SKM-1 treated with dmso at 0.1 percent for 144 hours (cell line): ENCODE results near the gene ADAM12.

Experiments used
- DNase-seq: peaks from one replicate; lab custom pipeline; 2025; ENCODE audit not compliant: unreplicated experiment; lab: John Stamatoyannopoulos, UW

ADAM12 gene

DNA sequence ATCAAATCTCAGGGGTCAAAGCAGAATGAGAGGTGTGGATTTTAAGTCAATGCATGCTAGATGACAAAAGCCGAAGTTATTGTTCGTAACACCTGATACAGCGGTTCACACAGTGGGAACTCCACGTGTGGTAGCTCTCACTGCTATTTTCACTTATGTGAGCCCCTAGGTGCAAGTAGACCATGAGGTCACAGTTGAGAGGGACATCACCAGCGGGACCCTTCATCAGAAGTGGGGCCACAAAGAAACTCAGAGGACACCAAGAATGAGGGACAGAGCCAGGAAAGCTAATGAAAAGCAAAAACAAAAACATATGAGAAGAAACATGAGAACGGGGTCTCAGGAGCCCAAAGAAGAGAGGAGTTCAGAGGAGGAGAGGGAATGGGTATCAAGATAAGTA, 63.5 kb downstream of the ADAM12 start:
- DNase-seq, result no peak

DNA sequence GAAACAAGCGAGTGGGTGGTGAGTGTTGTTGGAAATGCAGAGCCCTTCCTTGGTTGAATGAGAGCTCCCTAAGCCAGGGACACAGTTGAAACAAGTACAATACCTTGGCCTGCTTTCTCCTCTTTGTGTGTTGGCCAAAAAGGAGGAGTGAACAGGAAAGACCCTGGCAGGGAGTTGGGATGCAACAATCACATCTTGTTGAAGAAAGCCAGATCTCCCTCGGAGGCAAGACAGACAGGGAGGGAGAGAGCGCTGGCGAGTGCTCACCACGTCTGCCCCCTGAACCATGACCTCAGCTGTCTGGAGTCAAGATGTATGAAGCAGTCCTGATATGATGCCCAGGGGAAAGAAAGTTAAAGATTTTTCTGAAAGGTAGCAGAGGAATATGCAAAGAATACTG, 66.8 kb downstream of the ADAM12 start:
- DNase-seq, result no peak

DNA sequence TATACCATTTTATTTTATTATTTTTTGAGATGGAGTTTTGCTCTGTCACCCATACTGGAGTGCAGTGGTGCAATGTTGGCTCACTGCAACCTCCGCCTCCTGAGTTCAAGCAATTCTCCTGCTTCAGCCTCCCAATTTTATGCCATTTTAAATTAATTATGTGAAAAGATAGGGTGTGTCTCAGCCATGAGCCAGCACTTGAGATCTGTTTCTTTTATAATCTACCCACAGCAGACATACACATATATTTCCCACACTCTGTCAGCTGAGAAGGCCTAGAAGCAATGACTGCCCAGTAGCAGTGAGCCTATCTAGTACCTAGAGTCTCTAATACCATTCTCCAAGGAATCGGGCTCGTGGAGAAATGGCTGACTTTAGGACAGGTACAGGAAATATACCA, 70.5 kb downstream of the ADAM12 start:
- no peak for DNase-seq

DNA sequence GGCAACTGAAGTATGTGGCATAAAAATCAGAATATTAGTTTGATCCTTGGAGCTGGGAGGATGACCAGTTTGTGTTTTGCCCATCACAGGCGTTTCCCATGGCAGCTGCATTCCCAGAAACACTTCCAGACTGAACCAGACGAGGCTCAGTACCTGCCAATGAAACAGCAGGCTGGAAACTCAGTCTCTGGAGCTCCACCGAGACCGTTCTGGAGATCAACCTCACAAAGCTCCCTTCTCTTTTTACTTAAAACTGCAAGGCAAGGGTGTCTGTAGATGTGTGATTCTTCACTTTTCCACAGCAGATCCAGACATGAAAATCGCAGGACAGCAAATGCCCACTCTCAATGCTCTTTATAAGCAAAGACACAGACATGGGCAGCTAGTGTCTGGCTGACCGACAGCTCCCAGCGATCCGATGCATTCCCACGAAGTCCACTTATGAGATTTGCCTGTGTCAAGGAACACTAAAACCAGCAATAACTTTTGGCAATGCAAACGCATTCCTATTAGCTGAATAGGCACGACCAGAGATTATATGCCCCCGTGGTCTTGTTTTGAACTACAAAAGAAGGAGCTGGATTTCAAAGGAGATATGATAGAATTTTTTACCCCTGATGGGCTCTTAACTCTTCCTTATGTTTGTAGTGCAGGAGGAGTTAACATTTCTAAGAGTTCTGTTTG, 72.6 kb downstream of the ADAM12 start:
- DNase-seq, result no peak

DNA sequence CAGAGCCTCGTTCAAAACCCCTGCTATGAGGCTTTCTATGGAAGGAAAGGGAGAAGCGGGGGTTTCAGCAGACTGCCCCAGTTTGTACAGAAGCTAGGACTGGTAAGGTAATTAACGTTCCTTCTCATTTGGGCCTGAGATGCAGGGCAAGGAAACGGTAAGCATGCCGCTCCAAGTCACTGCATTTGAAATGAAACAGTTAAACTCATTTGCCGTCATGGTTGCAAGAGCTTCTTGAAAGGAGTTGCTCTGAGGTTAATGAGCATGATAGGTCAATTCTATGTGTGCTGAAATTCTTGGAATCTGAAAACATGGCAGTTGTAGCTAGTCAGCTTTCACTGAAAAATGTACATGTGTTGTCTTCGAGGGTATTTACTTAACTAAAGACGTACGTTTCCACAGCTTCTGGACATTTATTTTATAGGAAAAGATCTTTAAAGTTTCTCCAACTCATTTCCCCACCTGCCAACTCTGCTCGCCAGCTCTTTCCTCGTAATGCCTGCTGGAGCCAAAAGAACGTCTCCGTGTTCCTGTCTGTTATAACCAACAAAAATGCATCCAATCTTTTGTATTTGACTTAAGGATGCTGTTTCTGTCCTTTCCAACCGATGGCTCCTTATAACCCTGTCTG, 73.3 kb downstream of the ADAM12 start:
- no peak for DNase-seq

DNA sequence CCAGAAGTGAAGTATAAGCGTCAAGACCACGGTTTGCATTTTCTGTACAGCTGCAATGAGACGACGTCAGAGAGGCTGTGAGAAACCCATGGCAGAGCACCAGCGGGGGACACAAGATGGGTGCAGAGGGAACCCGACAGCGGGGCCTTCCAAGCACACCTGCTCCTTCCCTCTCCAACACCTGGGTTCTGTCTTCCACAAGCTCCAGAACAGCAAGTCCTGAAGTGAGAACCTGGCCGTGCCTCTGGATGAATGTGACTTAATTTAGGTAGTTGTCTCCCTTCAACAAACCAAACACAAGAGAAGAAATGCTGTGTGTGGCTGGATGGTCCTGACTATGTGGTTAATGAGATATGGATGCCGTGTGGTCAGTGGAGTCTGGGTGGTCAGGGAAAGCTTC, 76.1 kb downstream of the ADAM12 start:
- DNase-seq, result no peak

DNA sequence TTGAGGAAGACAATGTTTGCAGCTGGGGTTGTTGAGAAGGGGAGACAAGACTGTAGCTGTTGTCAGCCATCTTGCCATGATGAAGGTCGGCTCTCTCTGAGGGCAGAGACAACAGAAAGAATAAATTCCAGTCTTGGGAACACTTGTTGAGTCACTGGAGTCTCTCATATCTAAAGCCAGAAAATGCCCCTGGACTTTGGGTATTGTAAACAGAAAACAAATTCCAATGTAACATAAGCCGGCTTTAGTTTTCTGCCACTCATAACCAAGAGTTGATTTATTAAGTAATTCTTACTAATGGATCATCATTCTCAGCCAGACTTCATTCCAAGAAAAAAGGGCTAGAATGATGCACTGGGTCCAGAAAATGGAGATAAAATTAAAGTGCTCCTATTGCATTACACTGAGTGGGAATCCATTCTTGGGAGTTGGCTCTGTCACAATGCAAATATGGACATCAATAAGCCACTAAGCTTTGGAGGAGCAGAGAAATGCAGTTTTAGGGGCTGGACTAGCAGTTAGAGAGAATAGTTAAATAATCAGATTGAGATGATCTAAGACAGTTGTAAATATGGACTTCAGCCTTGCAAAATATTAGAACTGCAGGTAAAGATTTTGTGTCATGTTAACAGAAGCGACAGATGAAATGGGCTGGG, 78.9 kb downstream of the ADAM12 start:
- no peak for DNase-seq

- DNase-seq, result no peak
Measured at GRCh38 chr10:126302826-126303665, 85.2 kb downstream of the ADAM12 start.

GRCh38 chr10:126302476-126302756, 85.9 kb downstream of the ADAM12 start:
- DNase-seq, result no peak

DNA sequence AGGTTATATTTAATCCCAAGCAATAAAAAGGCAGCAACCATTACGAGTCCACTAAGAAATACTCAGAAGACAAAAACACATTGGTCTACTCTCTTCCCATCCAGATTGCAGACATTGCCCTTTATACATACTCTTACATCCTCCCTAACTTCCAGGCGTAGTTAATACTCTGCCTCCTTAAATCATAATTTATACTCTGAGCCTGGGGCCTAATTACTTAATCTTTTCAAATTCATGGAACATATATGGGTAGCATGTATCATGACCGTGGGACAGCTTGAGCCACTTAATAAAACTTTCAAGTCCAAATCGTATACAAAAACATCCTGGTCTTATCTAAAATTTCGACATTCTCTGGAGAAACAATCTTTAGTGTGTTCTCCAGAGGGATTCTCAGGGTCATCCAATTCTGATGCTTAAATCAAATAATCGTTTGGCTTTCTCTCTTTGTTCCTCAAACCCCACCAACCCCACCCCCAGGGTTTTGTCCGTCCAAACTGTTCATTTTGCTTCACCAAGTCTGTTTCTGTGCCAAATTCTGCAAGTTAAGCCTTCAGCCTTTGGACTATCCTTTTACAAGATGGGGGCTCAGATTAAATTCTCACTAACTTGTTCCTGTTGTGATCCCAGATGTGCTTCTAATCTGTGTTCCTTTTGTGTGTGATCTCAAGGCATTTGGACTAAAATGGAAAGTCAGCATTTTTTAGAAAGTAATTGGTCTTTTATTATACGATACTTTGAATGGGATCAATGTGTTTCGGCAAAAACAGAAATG, 86.4 kb downstream of the ADAM12 start:
- DNase-seq, result no peak

- no peak for DNase-seq
Measured at GRCh38 chr10:126294451-126294850, 93.8 kb downstream of the ADAM12 start.

GRCh38 chr10:126290232-126290631, 98.0 kb downstream of the ADAM12 start:
- DNase-seq, result no peak

DNA sequence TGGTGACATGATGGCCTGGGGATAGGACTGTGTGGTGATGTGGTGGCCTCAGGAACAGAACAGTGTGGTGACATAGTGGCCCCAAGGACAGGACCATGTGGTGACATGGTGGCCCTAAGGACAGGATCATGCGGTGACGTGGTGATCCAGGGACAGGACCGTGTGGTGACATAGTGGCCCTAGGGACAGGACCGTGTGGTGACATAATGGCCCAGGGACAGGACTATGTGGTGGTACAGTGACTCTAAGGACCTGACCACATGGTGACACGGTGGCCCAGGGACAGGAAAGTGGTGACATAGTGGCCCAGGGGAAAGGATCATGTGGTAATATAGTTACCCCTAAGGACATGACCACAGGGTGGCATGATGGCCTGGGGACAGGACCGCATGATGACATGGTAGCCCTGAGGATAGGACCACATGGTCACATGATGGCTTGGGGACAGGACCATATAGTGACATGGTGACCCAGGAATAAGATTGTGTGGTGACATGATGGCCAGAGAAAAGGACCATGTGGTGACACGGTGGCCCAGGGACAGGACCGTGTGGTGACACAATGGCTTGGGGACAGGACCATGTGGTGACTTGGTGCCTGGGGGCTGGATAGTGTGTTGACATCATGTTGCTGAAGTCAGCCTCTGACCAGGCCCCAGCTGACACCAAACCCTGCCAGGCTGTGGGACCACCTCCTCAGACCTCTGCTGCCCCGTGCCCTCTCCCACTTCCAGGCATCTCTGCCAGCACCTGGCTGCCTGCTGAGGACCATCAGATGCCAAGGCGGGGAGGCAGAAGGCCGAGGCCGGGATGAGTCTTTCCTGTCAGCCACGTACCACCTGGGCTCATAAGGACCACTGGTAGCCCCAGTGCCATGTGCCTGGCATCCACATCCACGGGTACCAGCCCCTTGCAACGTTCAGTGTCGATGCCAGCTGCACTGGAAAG, 99.5 kb downstream of the ADAM12 start:
- DNase-seq, result no peak

GRCh38 chr10:126286256-126286780, 102.0 kb downstream of the ADAM12 start:
- DNase-seq, result no peak

DNA sequence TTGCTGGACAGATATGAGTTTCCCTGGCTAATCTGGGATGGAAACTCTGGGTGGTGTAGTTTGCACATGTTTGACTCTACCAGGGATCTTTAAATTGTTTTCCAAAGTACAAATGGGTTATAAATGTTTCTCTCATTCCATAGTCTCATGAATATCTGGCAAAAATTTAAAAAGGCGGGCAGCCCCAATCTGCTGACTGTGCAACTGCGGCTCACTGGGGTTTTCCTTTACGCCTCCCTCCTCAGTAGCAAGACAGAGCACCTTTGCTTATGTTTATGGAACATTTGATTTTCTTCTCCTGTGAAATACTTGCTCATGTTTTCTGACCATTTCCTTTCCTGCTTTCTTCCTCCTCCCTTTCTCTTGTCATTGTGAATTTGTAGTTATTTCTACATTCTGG, 105.0 kb downstream of the ADAM12 start:
- DNase-seq, result no peak

DNA sequence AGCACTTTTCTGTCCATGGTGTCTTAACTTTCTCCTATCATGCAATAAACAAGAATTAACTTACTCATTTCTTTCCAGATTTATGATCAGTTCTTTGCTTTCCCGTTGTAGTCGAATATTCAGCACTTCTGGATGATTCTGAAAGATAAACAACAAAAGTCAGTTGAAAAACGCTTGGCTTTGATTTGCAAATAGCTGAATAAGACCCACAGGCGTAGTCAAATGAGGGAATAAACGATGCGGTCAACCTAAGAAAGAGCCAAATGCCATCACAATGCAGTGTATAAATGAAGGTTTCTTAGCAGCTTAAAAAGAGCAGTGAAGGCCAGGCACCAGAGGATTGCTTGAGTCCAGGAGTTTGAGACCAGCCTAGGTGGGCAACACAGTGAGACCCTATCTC, 109.4 kb downstream of the ADAM12 start:
- DNase-seq, result no peak

DNA sequence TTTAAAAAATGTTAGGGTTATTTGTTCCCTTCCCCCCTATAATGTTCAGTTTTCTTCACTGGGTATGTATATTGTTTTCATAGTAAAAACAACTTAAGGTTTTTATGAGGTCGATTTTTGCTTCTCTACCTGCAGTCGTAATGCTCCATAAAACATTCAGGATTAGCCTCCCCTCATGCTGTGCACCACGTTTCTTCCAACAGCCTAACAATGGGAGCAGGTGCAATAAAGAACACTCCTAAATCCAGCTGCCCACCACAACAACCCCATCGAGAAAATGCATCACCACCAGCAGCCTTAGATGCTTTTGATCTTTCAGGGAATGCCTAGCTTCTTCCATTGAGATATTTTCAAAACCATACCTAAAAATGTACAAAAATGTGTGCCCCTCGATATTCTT, 111.1 kb downstream of the ADAM12 start:
- no peak for DNase-seq

DNA sequence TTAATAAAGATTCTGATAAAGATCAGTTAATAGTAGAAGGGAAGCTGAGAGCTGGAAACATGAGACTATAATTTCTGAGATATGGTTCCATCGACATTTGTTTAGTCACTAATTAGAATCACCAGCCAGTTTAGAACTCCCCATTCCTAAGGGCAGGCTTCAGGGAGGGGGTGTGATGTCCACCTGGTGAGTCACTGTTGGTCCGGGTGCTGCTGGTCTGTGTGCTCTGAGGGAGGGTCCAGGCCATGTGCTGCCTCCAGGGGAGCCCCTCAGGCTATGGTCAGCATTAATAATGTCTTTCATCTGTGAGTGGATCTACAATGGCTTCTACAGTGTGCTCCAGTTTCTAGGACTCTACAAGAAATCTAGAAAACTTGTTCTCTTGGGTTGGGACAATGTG, 115.8 kb downstream of the ADAM12 start:
- DNase-seq, result no peak

DNA sequence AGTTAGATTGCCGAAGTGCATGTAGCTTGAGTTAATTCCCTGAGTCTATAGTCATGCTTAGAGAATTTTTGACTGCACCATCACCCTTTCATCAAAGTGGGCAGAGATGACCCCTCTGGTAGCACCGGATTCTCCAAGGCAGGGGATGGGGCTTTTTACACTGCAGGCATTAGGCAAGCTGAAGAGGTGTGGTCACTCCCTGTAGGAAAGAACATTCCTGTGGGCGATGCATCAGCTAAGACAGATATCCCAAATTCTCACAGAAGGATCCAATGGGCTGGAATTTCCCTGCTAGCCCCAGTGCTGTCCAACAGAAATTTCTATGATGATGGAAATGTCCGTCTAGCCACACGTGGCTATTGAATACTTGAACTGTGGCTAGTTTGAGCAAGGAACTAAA, 118.2 kb downstream of the ADAM12 start:
- no peak for DNase-seq
